Measurements from ENCODE around the gene MYF5.

DNA sequence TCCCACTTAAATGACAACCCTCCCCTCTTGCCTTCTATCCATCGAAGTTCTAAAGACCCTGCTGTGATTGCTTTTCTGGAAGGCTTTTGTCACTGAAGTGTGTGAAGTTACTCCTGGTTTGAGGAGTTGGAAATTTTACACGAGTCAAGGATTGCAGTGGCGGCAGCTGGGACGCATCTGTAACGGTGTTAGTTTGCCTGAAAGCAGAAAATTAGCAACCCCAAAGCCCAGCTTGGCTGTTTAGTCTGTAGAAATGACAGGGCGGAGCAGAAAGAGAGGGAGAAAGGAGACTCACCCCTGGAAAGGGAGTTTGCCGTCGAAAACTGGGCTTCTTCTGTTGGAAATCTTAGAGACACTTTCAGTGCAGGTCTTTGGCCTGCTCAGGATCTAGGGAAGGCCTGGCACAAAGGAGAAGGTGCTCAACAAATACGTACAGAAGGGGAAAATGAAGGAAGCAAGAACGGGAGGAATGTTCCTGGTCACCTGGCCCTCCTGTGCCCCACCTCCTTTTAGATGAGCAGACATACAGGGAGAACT, 931 bp upstream of the MYF5 start:
- TF ChIP-seq GATA3 (IDR thresholded peaks at IDR 0.05; ENCODE audit: low read depth, low read length) (no peak), GATA2 (IDR thresholded peaks at IDR 0.05; ENCODE audit: low read depth, low read length) (no peak)
